Effector memory CD4-positive, alpha-beta T cell (primary cell): ENCODE data around the gene GUCA2A.

Source experiments
- DNase-seq, 3 donors: peaks; one replicate each; pipeline ENCODE4 v3.0.0-alpha.2; 2020
- H3K27ac ChIP-seq: 2 replicates; pipeline ENCODE4 v1.7.0; 2013; ENCODE audit warnings: mild to moderate bottlenecking, low read length, moderate library complexity; ENCODE audit not compliant: insufficient read depth, poor library complexity, severe bottlenecking
- H3K27me3 ChIP-seq: replicated peaks from 2 replicates; pipeline ENCODE4 v1.7.0; 2013; ENCODE audit warnings: mild to moderate bottlenecking, low read length; ENCODE audit not compliant: insufficient read depth, control insufficient read depth, poor library complexity, severe bottlenecking
- H3K36me3 ChIP-seq: 2 replicates; pipeline ENCODE4 v1.7.0; 2013; ENCODE audit warnings: mild to moderate bottlenecking, low read length, moderate library complexity; ENCODE audit not compliant: control insufficient read depth, insufficient read depth
- H3K4me1 ChIP-seq: 2 replicates; pipeline ENCODE4 v1.7.0; 2013; ENCODE audit warnings: low read length, mild to moderate bottlenecking; ENCODE audit not compliant: control insufficient read depth, insufficient read depth, poor library complexity, severe bottlenecking
- H3K4me3 ChIP-seq: 2 replicates; pipeline ENCODE4 v1.7.0; 2013; ENCODE audit warnings: low read length, low read depth, mild to moderate bottlenecking; ENCODE audit not compliant: insufficient read depth, poor library complexity, severe bottlenecking
- H3K9me3 ChIP-seq: 2 replicates; pipeline ENCODE4 v1.7.0; 2013; ENCODE audit warnings: mild to moderate bottlenecking, low read length, moderate library complexity; ENCODE audit not compliant: control insufficient read depth

The GUCA2A gene

GRCh38 chr1:42170779-42171621 is 6.5 kb upstream of the GUCA2A start:
- Histone ChIP-seq H3K9me3 (no peaks in the 10 kb centered on the region), H3K27ac (no peak overlapping the region), H3K4me3 (no peak overlapping the region), H3K27me3 (no peaks in the 10 kb centered on the region), H3K4me1 (no peaks in the 10 kb centered on the region), H3K36me3 (no peaks in the 10 kb centered on the region)
- DNase-seq, result no peak

DNA sequence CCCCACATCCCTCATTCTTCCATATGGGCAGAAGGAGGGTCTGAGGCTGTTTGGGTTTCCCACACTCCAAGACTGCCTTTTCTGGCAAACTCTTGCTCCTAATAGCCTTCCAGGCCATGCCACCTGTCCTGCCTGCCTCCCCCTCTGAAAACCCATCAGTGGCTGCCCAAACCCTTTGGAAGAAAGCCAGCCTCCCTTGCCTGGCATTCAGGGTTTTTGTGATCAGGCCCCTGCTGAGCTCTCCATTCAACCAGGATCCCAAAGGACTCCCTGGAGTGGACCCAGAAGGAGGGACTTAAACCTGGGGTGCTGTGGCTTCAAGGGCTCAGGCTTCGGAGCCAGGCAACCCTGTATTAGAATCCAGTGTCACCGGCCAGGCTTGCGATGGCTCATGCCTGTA is 4.2 kb upstream of the GUCA2A start:
- Histone ChIP-seq H3K4me3 (no peak overlapping the region), H3K36me3 (no peaks in the 10 kb centered on the region), H3K27me3 (no peaks in the 10 kb centered on the region), H3K9me3 (no peaks in the 10 kb centered on the region), H3K27ac (no peak overlapping the region), H3K4me1 (no peaks in the 10 kb centered on the region)
- no peak for DNase-seq

DNA sequence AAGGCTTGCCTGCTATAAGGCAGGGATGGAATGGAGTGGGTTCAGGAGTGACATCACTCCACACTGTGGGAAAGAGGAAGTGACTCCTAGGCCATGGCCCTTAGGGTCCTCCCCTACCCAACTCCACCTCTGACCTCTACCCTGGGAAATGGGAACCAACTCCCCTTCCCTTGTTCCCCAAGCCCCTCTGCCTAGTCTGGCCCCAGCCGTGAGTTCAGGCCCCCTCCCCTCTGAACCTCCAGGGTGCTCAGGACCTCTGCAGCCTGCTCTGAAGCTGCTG is 3.8 kb upstream of the GUCA2A start:
- DNase-seq, result no peak
- Histone ChIP-seq H3K36me3 (no peaks in the 10 kb centered on the region), H3K4me3 (no peak overlapping the region), H3K9me3 (no peaks in the 10 kb centered on the region), H3K4me1 (no peaks in the 10 kb centered on the region), H3K27me3 (no peaks in the 10 kb centered on the region), H3K27ac (no peak overlapping the region)

- Histone ChIP-seq H3K4me1 (no peaks in the 10 kb centered on the region), H3K9me3 (no peaks in the 10 kb centered on the region), H3K27me3 (no peaks in the 10 kb centered on the region), H3K4me3 (no peak overlapping the region), H3K27ac (no peak overlapping the region), H3K36me3 (no peaks in the 10 kb centered on the region)
- no peak for DNase-seq
Measured at GRCh38 chr1:42167611-42168390, 3.3 kb upstream of the GUCA2A start.

GRCh38 chr1:42165511-42166210 is 1.1 kb upstream of the GUCA2A start:
- no peaks in the 10 kb centered on the region for H3K36me3 ChIP-seq
- H3K4me3 ChIP-seq, result no peak overlapping the region
- no peak overlapping the region for H3K27ac ChIP-seq
- no peaks in the 10 kb centered on the region for H3K9me3 ChIP-seq
- DNase-seq, result no peak
- no peaks in the 10 kb centered on the region for H3K4me1 ChIP-seq
- H3K27me3 ChIP-seq, result no peaks in the 10 kb centered on the region

DNA sequence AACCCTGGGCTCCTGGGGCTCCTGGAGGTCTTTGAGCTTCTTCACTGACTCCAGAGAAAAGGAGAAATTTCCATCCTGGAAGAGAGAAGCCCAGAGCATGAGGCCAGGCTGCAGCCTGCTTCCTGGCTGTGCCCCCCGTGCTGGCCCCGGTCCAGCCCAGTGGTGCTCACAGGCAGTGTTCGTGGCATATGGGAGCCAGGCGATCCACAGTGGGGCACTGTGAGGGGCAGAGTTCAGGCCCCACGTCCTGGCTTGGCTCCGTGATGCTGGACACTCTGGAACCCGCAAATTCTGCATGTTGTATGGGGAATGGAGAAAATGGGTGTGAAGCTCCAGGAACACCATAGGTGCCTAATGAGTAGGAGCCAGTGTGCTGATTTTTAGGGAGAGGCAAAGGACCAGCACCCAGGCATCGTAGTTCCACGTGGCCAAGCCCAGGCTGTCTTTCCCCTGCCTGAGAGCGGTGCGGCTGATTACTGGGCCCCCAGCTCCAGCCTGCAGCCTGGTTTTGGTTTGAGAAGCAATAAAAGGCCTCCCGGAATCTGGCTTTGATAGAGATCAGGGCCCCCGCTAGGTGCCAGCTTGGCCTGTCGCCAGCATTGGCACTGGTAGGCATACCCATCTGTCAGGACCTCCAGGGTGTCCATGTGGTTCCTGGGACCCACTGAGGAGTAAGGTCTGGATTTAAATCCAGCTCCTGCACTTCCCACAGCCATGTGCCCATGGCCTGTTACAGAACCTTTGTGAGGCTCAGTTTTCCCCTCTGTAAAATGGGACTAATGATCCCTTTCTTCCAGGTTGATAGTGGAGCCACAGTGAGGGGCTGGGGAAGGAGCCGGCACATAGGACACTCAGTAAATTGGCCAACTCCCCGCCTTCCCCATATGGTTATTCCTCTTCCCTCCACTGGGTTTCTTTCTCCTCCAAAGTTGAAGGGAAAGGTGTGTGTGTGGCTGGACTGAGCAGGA is 725 bp downstream of the GUCA2A start:
- DNase-seq, result no peak
- no peaks in the 10 kb centered on the region for H3K27me3 ChIP-seq
- H3K4me1 ChIP-seq, result no peaks in the 10 kb centered on the region
- no peak overlapping the region for H3K27ac ChIP-seq
- no peaks in the 10 kb centered on the region for H3K36me3 ChIP-seq
- H3K4me3 ChIP-seq, result no peak overlapping the region
- H3K9me3 ChIP-seq, result no peaks in the 10 kb centered on the region

DNA sequence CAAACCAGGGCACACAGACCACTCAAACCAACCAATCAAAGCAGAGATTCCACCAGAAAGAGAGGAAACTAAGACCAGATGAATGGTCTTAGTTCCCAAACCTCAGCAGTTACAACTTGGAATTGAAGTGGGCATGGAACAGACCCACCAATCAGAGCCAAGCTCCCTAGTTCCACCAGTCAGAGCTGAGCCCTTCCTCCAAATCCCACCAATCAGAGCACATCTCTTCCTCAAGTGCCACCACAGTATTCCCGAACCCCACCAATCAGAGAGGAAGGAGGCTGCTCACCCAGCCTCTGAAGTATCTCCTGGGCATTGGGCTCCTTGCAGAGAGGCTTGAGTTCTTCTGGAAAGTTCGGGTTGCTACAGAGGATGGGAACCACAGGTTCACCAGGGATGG is 1.4 kb downstream of the GUCA2A start:
- Histone ChIP-seq H3K27ac (no peak overlapping the region), H3K9me3 (no peaks in the 10 kb centered on the region), H3K27me3 (no peaks in the 10 kb centered on the region), H3K36me3 (no peaks in the 10 kb centered on the region), H3K4me1 (no peaks in the 10 kb centered on the region), H3K4me3 (no peak overlapping the region)
- no peak for DNase-seq

DNA sequence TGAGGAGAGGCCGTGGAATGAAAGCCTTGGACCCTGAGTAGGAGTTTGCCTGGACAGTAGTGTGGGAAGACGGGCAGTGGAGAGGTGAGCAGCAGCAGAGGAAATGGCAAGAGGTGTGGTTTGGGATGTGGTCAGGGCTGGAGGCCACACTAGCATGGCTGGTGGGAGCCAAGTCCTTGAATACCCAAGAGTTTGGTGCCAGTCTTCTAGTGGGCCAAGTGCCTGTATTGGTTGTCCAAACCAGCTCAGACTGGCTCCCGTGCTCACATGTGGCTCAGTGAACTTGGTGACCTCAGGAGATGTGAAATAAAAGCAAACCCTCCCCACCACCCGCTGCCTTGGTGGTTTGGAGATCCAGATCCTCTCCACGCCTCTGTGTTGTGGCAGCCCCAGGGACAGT is 2.4 kb downstream of the GUCA2A start:
- H3K4me3 ChIP-seq, result no peak overlapping the region
- H3K4me1 ChIP-seq, result no peaks in the 10 kb centered on the region
- no peaks in the 10 kb centered on the region for H3K36me3 ChIP-seq
- H3K27ac ChIP-seq, result no peak overlapping the region
- no peaks in the 10 kb centered on the region for H3K27me3 ChIP-seq
- DNase-seq, result no peak
- H3K9me3 ChIP-seq, result no peaks in the 10 kb centered on the region

GRCh38 chr1:42158189-42158588 is 6.4 kb downstream of the GUCA2A start:
- H3K9me3 ChIP-seq, result no peaks in the 10 kb centered on the region
- no peaks in the 10 kb centered on the region for H3K4me1 ChIP-seq
- no peaks in the 10 kb centered on the region for H3K27me3 ChIP-seq
- H3K36me3 ChIP-seq, result no peaks in the 10 kb centered on the region
- no peak overlapping the region for H3K4me3 ChIP-seq
- no peak for DNase-seq
- H3K27ac ChIP-seq, result no peak overlapping the region
